ENCODE results near the gene UBASH3A.
A peak's percentile ranks its signal among the peaks of the same experiment; 100 is the strongest.

The UBASH3A gene

DNA sequence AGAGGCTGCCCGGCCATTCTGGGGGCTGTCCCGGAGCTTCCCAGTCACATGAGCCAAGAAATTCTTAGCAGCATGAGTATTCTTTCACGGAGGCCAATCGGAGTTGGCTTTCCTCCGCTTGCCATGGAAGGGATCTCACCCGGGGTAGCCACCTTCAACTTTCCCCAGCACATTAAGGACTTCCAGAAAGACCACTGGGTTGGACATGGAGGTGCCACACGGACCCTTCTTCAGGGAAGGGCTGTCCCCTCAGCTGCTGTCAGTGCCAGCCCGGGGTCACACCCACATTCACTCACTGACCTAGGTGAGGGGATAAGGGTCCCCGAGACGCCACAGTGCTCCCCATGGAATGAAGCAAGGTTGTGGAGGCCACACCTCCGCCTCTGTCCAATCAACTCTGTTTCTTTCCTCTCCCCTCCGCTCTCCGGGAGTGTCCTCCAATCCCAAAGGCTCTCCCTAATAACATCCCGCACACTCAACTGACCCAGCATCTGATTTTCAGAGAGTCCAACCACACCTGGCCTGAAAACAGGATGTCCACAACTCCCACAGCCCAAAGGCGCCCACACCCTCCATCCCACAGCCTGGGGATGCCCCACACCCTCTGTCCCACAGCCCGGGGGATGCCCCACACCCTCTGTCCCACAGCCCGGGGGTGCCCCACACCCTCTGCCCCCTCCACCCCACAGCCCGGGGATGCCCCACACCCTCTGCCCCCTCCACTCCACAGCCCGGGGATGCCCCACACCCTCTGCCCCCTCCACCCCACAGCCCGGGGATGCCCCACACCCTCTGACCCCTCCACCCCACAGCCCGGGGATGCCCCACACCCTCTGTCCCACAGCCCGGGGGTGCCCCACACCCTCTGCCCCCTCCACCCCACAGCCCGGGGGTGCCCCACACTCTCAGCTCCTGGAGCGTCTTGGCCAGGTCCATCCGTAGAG lies 73.0 kb downstream of the UBASH3A start:
- DNase-seq (ENCODE audit: low spot score), result no peak
- TF ChIP-seq, protein P1, sequence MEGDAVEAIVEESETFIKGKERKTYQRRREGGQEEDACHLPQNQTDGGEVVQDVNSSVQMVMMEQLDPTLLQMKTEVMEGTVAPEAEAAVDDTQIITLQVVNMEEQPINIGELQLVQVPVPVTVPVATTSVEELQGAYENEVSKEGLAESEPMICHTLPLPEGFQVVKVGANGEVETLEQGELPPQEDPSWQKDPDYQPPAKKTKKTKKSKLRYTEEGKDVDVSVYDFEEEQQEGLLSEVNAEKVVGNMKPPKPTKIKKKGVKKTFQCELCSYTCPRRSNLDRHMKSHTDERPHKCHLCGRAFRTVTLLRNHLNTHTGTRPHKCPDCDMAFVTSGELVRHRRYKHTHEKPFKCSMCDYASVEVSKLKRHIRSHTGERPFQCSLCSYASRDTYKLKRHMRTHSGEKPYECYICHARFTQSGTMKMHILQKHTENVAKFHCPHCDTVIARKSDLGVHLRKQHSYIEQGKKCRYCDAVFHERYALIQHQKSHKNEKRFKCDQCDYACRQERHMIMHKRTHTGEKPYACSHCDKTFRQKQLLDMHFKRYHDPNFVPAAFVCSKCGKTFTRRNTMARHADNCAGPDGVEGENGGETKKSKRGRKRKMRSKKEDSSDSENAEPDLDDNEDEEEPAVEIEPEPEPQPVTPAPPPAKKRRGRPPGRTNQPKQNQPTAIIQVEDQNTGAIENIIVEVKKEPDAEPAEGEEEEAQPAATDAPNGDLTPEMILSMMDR (IDR thresholded peaks at IDR 0.05; ENCODE audit: extremely low read depth, missing control alignments), result no peak

DNA sequence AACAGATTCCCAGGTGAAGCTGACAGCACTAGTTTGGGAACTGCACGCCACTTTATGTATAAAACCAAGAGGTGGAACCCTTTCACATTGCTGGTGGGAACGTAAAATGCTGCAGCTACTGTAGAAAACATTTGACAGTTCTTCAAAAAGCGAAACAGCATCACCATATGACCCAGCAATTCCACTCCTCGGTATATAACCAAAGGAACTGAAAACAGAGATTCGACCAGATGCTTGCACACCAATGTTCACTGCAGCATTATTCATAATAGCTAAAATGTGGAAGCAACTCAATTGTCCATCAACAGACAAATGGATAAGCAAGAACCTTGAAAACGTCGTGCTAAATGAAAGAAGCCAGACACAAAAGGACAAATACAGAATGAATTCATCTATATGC lies 74.8 kb downstream of the UBASH3A start:
- DNase-seq (ENCODE audit: low spot score), result peak; percentile 39

DNA sequence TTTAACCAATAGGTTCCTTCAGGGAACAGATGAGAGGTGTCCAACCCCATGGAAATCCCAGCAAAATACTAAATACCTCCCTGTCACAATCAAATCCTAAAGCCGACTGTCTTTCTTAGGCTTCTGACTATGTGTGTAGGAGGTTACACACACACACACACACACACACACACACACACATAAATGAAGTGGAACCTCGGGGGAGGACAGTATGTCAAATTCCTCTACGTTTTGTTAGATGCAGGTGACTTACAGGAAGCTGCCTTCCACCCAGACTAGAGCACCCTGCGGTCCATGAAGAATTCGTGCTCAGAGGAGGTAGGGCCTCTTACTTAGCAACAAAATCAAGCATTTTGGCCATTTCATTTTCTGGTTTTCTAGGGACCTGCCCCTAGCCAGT lies 75.9 kb downstream of the UBASH3A start:
- no peak for DNase-seq (ENCODE audit: low spot score)
- TF ChIP-seq, protein P1 (IDR thresholded peaks at IDR 0.05; ENCODE audit: extremely low read depth, missing control alignments), result no peak

More for the DNA sequence above, 74.8 kb downstream of the UBASH3A start:
- TF ChIP-seq, protein P1 (IDR thresholded peaks at IDR 0.05; ENCODE audit: extremely low read depth, missing control alignments), result no peak

DNA sequence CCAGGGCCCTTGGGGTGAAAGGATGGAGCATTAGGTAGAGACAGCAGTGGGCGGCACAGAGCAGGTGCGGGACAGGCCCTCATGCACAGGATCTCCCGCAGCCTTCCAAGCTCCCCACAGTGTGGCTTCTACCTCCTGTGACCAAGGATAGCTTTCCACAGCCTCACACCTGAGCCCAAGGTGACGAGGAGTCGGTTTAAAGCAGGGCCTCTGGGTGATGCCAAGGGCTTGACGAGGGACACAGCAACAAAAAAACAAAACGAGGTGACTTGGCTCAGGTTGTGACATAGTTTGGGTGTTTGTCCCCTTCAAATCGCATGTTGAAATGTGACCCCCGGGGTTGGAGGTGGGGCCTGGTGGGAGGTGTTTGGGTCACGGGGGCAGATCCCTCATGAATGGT lies 77.0 kb downstream of the UBASH3A start:
- no peak for DNase-seq (ENCODE audit: low spot score)
- TF ChIP-seq, protein P1 (IDR thresholded peaks at IDR 0.05; ENCODE audit: extremely low read depth, missing control alignments), result no peak

DNA sequence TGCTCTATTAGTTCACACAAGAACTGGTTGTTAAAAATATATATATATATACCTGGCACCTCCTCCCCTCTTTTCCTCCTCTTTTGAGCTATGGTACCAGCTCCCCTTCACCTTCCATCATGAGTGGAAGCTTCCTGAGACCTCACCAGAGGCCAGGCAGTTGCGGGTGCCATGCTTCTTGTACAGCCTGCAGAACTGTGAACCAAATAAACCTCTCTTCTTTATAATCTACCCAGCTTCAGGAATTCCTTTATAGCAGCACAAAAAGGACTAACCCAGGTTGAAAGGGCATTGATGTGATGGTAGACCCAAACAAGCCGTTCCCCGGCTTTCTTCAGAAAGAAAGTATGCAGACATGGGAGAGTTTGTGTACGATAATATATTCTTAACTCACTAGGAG lies 77.5 kb downstream of the UBASH3A start:
- TF ChIP-seq, protein P1 (IDR thresholded peaks at IDR 0.05; ENCODE audit: extremely low read depth, missing control alignments), result no peak
- DNase-seq (ENCODE audit: low spot score), result no peak

DNA sequence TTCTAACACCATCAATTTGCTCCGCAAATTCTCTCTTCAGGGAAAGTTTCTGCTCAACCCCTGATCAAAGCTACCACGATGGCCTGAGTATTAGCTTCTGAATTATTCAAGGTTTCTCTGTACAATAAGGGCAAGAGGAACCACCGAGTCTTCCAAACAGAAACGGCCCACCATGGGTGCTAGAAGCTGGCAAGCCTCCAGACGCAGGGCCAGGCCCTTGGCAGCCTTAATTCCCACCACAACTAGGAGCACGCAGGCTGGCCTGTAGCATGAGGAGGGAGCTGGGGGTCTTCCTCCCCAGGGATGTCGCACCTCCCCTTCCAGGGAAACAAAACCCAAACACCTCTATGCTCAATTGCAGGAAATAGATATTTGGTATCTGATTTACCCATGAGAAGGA lies 81.3 kb downstream of the UBASH3A start:
- TF ChIP-seq, protein P1 (IDR thresholded peaks at IDR 0.05; ENCODE audit: extremely low read depth, missing control alignments), result no peak
- DNase-seq (ENCODE audit: low spot score), result no peak

DNA sequence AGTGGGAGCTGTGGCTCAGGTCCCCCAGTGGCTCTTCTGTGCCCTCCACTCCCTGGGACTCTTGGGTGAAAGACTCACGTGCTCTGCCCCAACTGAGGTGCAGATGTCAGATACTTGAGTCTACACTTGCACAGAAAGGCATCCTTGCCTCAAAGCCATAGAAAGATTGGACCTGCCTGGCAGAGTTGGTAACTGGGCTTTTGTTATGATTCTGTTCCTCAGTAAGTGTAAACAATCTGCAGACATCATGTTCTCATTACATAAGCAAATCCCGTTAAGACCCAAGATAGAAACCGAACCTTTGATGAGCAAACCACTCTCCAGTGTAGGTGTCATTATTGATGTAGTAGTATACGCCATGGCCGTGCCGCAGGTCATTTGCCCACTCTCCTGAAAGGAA lies 82.4 kb downstream of the UBASH3A start:
- TF ChIP-seq, protein P1 (IDR thresholded peaks at IDR 0.05; ENCODE audit: extremely low read depth, missing control alignments), result no peak
- DNase-seq (ENCODE audit: low spot score), result no peak
